ENCODE results near the gene MACROD1. TPM values are rescaled to one million over a fixed set of nuclear protein-coding genes. Genes with fewer than 3 reads are reported as not detected.

The MACROD1 gene
- total and polyA plus RNA-seq, 10 of the 15 experiments (the other 5 are each of a cell fraction or from before 2014, with no cell fraction given): 1.2 to 22.7 (median 11.3) TPM; not detected in 1

DNA sequence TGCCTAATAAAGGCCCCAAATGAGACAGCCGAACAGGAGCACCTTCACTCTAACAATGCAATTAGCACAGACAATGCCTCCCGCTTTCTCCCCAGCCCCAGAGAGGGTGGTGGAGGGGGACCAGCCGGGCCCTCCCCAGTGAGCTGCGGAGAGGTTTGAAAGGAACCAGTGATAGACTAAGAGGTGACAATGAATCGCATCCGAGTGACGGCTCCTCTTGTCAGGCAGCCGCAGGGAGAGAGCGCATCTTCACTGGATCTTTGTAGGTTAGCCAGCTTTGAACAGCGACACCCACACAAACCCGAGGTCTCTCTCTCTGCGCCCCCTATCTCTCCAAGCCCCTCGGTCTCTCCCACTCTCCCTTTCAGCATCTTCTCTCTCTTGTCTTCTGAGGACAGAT is 102.1 kb downstream of the MACROD1 start (continued):
- TF ChIP-seq, protein P1, sequence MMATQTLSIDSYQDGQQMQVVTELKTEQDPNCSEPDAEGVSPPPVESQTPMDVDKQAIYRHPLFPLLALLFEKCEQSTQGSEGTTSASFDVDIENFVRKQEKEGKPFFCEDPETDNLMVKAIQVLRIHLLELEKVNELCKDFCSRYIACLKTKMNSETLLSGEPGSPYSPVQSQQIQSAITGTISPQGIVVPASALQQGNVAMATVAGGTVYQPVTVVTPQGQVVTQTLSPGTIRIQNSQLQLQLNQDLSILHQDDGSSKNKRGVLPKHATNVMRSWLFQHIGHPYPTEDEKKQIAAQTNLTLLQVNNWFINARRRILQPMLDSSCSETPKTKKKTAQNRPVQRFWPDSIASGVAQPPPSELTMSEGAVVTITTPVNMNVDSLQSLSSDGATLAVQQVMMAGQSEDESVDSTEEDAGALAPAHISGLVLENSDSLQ (IDR thresholded peaks at IDR 0.05): no peak
- TF ChIP-seq RAD51 (IDR thresholded peaks at IDR 0.05) (no peak), MTA3 (IDR thresholded peaks at IDR 0.05; ENCODE audit: borderline replicate concordance, low read length) (no peak), LARP7 (IDR thresholded peaks at IDR 0.05) (no peak), RBBP5 (conservative IDR thresholded peaks at IDR 0.05) (no peak), CHD1 (IDR thresholded peaks at IDR 0.05; ENCODE audit: low read depth, low read length) (no peak)

DNA sequence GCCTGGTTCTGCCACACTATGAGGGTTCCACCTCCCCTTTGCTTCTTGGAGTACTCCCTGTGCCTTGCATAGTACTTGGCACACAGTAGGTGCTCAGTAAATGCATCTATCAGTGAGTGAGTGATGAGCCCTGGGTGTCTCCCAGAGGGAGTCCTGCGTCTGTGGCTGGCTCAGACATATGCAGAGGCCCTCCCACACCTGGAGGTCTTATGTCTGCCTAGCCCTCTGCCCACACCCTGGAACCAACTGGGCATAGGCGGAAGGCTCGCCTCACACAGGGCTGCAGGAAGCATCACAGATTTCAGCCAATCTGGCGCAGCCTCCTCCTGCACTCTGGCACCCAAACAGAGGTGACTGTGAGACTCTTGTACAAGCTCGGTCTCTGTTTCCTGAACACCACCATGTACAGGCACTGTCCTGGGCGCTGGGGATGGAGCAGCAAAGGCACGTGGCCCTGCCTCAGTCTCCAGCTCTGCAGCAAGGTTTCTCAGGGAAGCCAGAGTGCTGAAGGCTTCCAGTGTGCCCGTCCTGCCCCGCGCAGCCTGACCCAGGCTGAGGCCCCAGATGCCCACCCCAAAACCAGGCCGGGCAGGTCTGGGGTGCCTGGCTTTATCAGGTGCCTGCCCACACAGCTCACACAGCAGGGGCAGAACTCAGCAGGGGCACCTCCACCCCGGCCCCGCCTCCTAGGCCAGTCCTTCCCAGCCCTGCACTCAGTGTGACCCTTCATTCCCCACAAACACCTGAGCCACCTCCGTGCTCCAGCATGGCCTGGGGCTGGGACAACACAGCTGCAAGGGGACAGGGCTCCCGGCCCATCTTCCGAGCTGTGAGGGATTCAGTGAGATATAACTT is 103.5 kb downstream of the MACROD1 start:
- Histone ChIP-seq H3K9ac (ENCODE audit: control insufficient read depth, insufficient read depth, low read length) (no peak overlapping the region), H4K20me1 (ENCODE audit: control insufficient read depth, insufficient read depth) (0 out of 2 replicates have a peak, but pooled peaks cover 3% of the 10 kb centered on the region), H3K9me3 (replicated peaks; ENCODE audit: control insufficient read depth, insufficient read depth, low read length) (no peaks in the 10 kb centered on the region), H3K4me3 (no peak overlapping the region), H3K4me2 (ENCODE audit: control insufficient read depth, insufficient read depth) (no peak overlapping the region), H2AFZ (ENCODE audit: control insufficient read depth, low read depth, low read length) (no peak overlapping the region), H3K27me3 (replicated peaks in 1 of 2; ENCODE audit: control insufficient read depth in 2 of 2, insufficient read depth in 2 of 2, low read length in 1 of 2) (peaks cover 0 to 8% of the 10 kb centered on the region in 2 experiments), H3K79me2 (ENCODE audit: control insufficient read depth, insufficient read depth, low read length) (no peaks in the 10 kb centered on the region), H3K27ac (ENCODE audit: control insufficient read depth, insufficient read depth) (no peak overlapping the region), H3K4me1 (ENCODE audit: control insufficient read depth, insufficient read depth, low read length) (peaks cover 3% of the 10 kb centered on the region; the same call in 1 of the 2 replicates), H3K36me3 (ENCODE audit: control insufficient read depth in 2 of 2, insufficient read depth in 2 of 2, low read length in 1 of 2) (no peaks in the 10 kb centered on the region)
- intact Hi-C loops (cut with micrococcal nuclease; ENCODE audit: unreplicated experiment): no loop called here
- ATAC-seq: no peak
- DNase-seq (ENCODE audit: low read depth, low spot score): no peak
- ChIA-PET RAD21 (ENCODE audit: unreplicated experiment) (no interaction called here), SMC1A (ENCODE audit: uncharacterized antibody, unreplicated experiment) (no interaction called here), CTCF (no interaction called here), POLR2A (no interaction called here)
- FAIRE-seq: no peak
- 35% methylated on average over 16 of the region's 16 CpGs for WGBS (ENCODE audit: insufficient coverage, insufficient replicate concordance, low lambda C conversion rate, missing lambda C conversion rate)
- in situ Hi-C loops (cut with MboI): no loop called here
- BruUV-seq (replicated peaks): no TSS peak
- TF ChIP-seq NFYA (IDR thresholded peaks at IDR 0.05; ENCODE audit: borderline replicate concordance, low read depth, low read length) (no peak), SIX5 (IDR thresholded peaks at IDR 0.05; ENCODE audit: low read depth, low read length, severe bottlenecking) (no peak), POLR2A (IDR thresholded peaks at IDR 0.05; ENCODE audit: low read depth, low read length) (no peak), LARP7 (IDR thresholded peaks at IDR 0.05) (no peak), SMARCA5 (IDR thresholded peaks at IDR 0.05) (no peak)
- TF ChIP-seq, protein P2, sequence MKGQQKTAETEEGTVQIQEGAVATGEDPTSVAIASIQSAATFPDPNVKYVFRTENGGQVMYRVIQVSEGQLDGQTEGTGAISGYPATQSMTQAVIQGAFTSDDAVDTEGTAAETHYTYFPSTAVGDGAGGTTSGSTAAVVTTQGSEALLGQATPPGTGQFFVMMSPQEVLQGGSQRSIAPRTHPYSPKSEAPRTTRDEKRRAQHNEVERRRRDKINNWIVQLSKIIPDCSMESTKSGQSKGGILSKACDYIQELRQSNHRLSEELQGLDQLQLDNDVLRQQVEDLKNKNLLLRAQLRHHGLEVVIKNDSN (IDR thresholded peaks at IDR 0.05; ENCODE audit: borderline replicate concordance, extremely low read length, insufficient read depth, low read depth, low read length): no peak

Measured in GM12878 (cell line).